IMR-90 (cell line): ENCODE data around the gene COA3. TPM values are rescaled to one million over a fixed set of nuclear protein-coding genes. Genes with fewer than 3 reads are reported as not detected.

Experiments used
- ATAC-seq: fragments of 200-7000 bp; cut with Tn5 transposase; 2 replicates; pipeline ENCODE4 v1.9.1; 2020; ENCODE audit warnings: low read depth, mild to moderate bottlenecking, moderate library complexity
- BruUV-seq: library from RNA; stranded (reverse); fragments of 400-500 nt; replicated peaks from 2 replicates; lab custom pipeline; 2021; lab: Mats Ljungman, UMichigan
- CTCF ChIA-PET: fragments of 300-600 bp; formaldehyde crosslinking; extraction: SDS; loops from one replicate; lab custom pipeline; 2021; ENCODE audit warnings: antibody characterized with exemption; lab: Yijun Ruan, JAX
- POLR2A ChIA-PET: fragments of 300-600 bp; sonication (Branson Sonifier 250); formaldehyde crosslinking; loops from one replicate; lab custom pipeline; 2022; ENCODE audit warnings: antibody characterized with exemption; ENCODE audit not compliant: unreplicated experiment; lab: Charles Lee
- DNase-seq: peaks from one replicate; pipeline ENCODE4 v3.0.0; 2013
- H2AFZ ChIP-seq: replicated peaks from 2 replicates; pipeline ENCODE3; 2013; ENCODE audit warnings: low read length, mild to moderate bottlenecking; ENCODE audit not compliant: poor library complexity
- H2AK5ac ChIP-seq: 2 replicates; pipeline ENCODE4 v1.6.1; 2013; ENCODE audit warnings: low read depth, low read length, inconsistent platforms
- H2AK9ac ChIP-seq: replicated peaks from 2 replicates; pipeline ENCODE3; 2013; ENCODE audit warnings: mild to moderate bottlenecking, low read depth, low read length, moderate library complexity; ENCODE audit not compliant: poor library complexity
- H2BK120ac ChIP-seq: 2 replicates; pipeline ENCODE4 v1.6.1; 2013; ENCODE audit warnings: low read depth, low read length, inconsistent platforms
- H2BK15ac ChIP-seq: 3 replicates; pipeline ENCODE4 v1.6.1; 2013; ENCODE audit warnings: low read depth, low read length, inconsistent platforms
- H2BK20ac ChIP-seq: 2 replicates; pipeline ENCODE4 v1.6.1; 2013; ENCODE audit warnings: low read depth, mild to moderate bottlenecking, inconsistent platforms, low read length, moderate library complexity
- H2BK5ac ChIP-seq: 2 replicates; pipeline ENCODE4 v1.6.1; 2013; ENCODE audit warnings: mild to moderate bottlenecking, low read depth, low read length, inconsistent platforms; ENCODE audit not compliant: poor library complexity, severe bottlenecking
- H3K14ac ChIP-seq: replicated peaks from 2 replicates; pipeline ENCODE4 v1.6.1; 2013; ENCODE audit warnings: low read depth, low read length, inconsistent platforms
- H3K18ac ChIP-seq: 2 replicates; pipeline ENCODE4 v1.6.1; 2013; ENCODE audit warnings: low read depth, low read length, control low read depth
- H3K23ac ChIP-seq: 2 replicates; pipeline ENCODE4 v1.6.1; 2013; ENCODE audit warnings: low read depth, low read length, inconsistent platforms
- H3K27ac ChIP-seq: 2 replicates; pipeline ENCODE4 v1.5.1; 2013; ENCODE audit warnings: mild to moderate bottlenecking, control low read depth, low read length; ENCODE audit not compliant: insufficient read depth
- H3K27me3 ChIP-seq: 2 replicates; pipeline ENCODE4 v1.6.1; 2013; ENCODE audit warnings: low read length; ENCODE audit not compliant: control insufficient read depth, insufficient read depth
- H3K36me3 ChIP-seq: 2 replicates; pipeline ENCODE4 v1.6.1; 2013; ENCODE audit warnings: low read length, mixed read lengths; ENCODE audit not compliant: control insufficient read depth, insufficient read depth
- H3K4ac ChIP-seq: 2 replicates; pipeline ENCODE4 v1.6.1; 2013; ENCODE audit warnings: low read depth, low read length, inconsistent platforms
- H3K4me1 ChIP-seq: 2 replicates; pipeline ENCODE4 v1.6.1; 2013; ENCODE audit warnings: low read length, mixed read lengths; ENCODE audit not compliant: control insufficient read depth, insufficient read depth
- H3K4me2 ChIP-seq: 2 replicates; pipeline ENCODE4 v1.6.1; 2013; ENCODE audit warnings: low read depth, mild to moderate bottlenecking, control low read depth, low read length, moderate library complexity
- H3K4me3 ChIP-seq: 2 replicates; pipeline ENCODE4 v1.5.1; 2013; ENCODE audit warnings: low read depth, mild to moderate bottlenecking, control low read depth, low read length, moderate library complexity; ENCODE audit not compliant: insufficient read depth
- H3K56ac ChIP-seq: 2 replicates; pipeline ENCODE4 v1.6.1; 2013; ENCODE audit warnings: low read length, inconsistent platforms; ENCODE audit not compliant: insufficient read depth; ENCODE audit errors: extremely low read depth
- H3K79me1 ChIP-seq, 2 experiments: 2 replicates each; pipeline ENCODE4 v1.6.1; 2013; ENCODE audit warnings: low read length in 2 of 2, inconsistent platforms in 1 of 2, low read depth in 1 of 2
- H3K9ac ChIP-seq: 2 replicates; pipeline ENCODE4 v1.6.1; 2013; ENCODE audit warnings: low read depth, low read length, control low read depth
- H3K9me1 ChIP-seq: 2 replicates; pipeline ENCODE4 v1.6.1; 2013; ENCODE audit warnings: low read length, inconsistent platforms; ENCODE audit not compliant: insufficient read depth
- H3K9me3 ChIP-seq: 2 replicates; pipeline ENCODE4 v1.6.1; 2013; ENCODE audit warnings: low read length; ENCODE audit not compliant: control insufficient read depth, insufficient read depth
- H4K20me1 ChIP-seq: 2 replicates; pipeline ENCODE4 v1.6.1; 2013; ENCODE audit warnings: low read length, inconsistent platforms; ENCODE audit not compliant: insufficient read depth
- H4K5ac ChIP-seq: 2 replicates; pipeline ENCODE4 v1.6.1; 2013; ENCODE audit warnings: mild to moderate bottlenecking, low read depth, low read length, control low read depth
- H4K8ac ChIP-seq, 2 experiments: 2 replicates each; pipeline ENCODE4 v1.6.1; 2013; ENCODE audit warnings: low read depth in 2 of 2, low read length in 2 of 2, control low read depth in 1 of 2, inconsistent platforms in 1 of 2
- H4K91ac ChIP-seq: 2 replicates; pipeline ENCODE4 v1.6.1; 2013; ENCODE audit warnings: low read depth, low read length, inconsistent platforms; ENCODE audit not compliant: insufficient read depth
- BHLHE40 ChIP-seq: fragments of 150-350 bp; IDR thresholded peaks from 2 replicates; pipeline ENCODE4 v1.6.1; 2016; ENCODE audit warnings: mild to moderate bottlenecking, low read depth, low read length
- CTCF ChIP-seq: conservative IDR thresholded peaks from 2 replicates; pipeline ENCODE4 v1.5.1; 2012; ENCODE audit warnings: mild to moderate bottlenecking, low read depth, low read length, improper control_type of control experiment
- FOS ChIP-seq: fragments of 150-350 bp; IDR thresholded peaks from 2 replicates; pipeline ENCODE4 v1.6.1; 2016; ENCODE audit warnings: low read depth, low read length
- MAFK ChIP-seq: IDR thresholded peaks from 2 replicates; pipeline ENCODE4 v1.6.1; 2012; ENCODE audit warnings: low read depth, low read length, improper control_type of control experiment
- MXI1 ChIP-seq: IDR thresholded peaks from 2 replicates; pipeline ENCODE4 v1.6.1; 2012; ENCODE audit warnings: low read depth, mild to moderate bottlenecking, low read length, moderate library complexity, borderline replicate concordance
- RCOR1 ChIP-seq: IDR thresholded peaks from 2 replicates; pipeline ENCODE4 v1.6.1; 2012; ENCODE audit warnings: mild to moderate bottlenecking, low read length, improper control_type of control experiment; ENCODE audit not compliant: insufficient replicate concordance
- USF2 ChIP-seq: fragments of 150-350 bp; IDR thresholded peaks from 2 replicates; pipeline ENCODE4 v1.6.1; 2017; ENCODE audit warnings: mild to moderate bottlenecking, antibody characterized with exemption, low read length, low read depth
- WGBS, 2 experiments: methylation state at CpG; one replicate each; pipeline versions ENCODE4 v1.1.5 to v1.1.7; 2013; ENCODE audit warnings: missing lambda C conversion rate in 2 of 2; ENCODE audit not compliant: insufficient read length in 1 of 2; ENCODE audit errors: extremely low coverage in 2 of 2; 5-methylcytosine and 5-hydroxymethylcytosine counted together
- dilution Hi-C: fragments of 300-500 bp; cut with HindIII; formaldehyde crosslinking; loops from one replicate; pipeline ENCODE4 v1.14.3; 2018; ENCODE audit warnings: low sequenced_read_pairs; ENCODE audit not compliant: unreplicated experiment
- in situ Hi-C: fragments of 300-500 bp; cut with MboI; formaldehyde crosslinking; loops from 3 replicates; pipeline ENCODE4 v1.14.3; 2019; ENCODE audit warnings: low sequenced_read_pairs, inconsistent platforms, mixed read lengths
- intact Hi-C: fragments of 100-400 bp; cut with micrococcal nuclease; formaldehyde crosslinking; loops from 2 replicates; pipeline ENCODE4 v1.10.0; 2022
- polyA plus RNA-seq, 3 experiments: library from polyadenylated mRNA; depleted of rRNA; stranded (reverse); fragments of >200 nt; gene quantifications; 2 replicates each; pipeline ENCODE4 v1.2.3, GENCODE V29; 2012; ENCODE audit warnings: low replicate concordance in 1 of 3
- total RNA-seq: library from RNA; depleted of rRNA; stranded (reverse); fragments of >200 nt; gene quantifications from 2 replicates; pipeline ENCODE4 v1.2.3, GENCODE V29; 2012

COA3 gene
- total and polyA plus RNA-seq, 2 of the 4 experiments (the other 2 are of a cell fraction) = 66.8 to 78.1 TPM

GRCh38 chr17:42833767-42834422 is 35.4 kb upstream of the COA3 start:
- POLR2A ChIA-PET = interaction anchor here (1.0 kb wide), 1 partner anchor 10 kb away, joined by 4 read pairs; the partner anchor contains the start of gene BECN1

More at GRCh38 chr17:42833767-42834422, 35.4 kb upstream of the COA3 start:
- peak overlapping the region; percentile 62 for H4K91ac ChIP-seq
- peak overlapping the region; percentile 81 for H3K27ac ChIP-seq
- H3K56ac ChIP-seq = peak overlapping the region; percentile 59
- H3K23ac ChIP-seq = peak overlapping the region; percentile 54
- H2AFZ ChIP-seq = peak overlapping the region; percentile 96
- no peak overlapping the region for H3K18ac ChIP-seq
- peak overlapping the region; percentile 84 to 100 for H4K8ac ChIP-seq
- H3K4me1 ChIP-seq = 0 out of 2 replicates have a peak, but pooled peaks cover 3% of the 10 kb centered on the region
- peak overlapping the region; percentile 84 for H2AK9ac ChIP-seq
- H2BK120ac ChIP-seq = no peak overlapping the region
- DNase-seq (no peak), ATAC-seq (no peak; the same call in none of the 2 replicates)
- H3K9me3 ChIP-seq = no peaks in the 10 kb centered on the region
- peak overlapping the region; percentile 53 for H4K5ac ChIP-seq
- H3K4me3 ChIP-seq = peak overlapping the region; percentile 83
- H3K9me1 ChIP-seq = no peaks in the 10 kb centered on the region
- H3K9ac ChIP-seq = peak overlapping the region; percentile 83
- peaks cover 24% of the 10 kb centered on the region for H3K36me3 ChIP-seq
- dilution Hi-C loops = no loop called here
- no TSS peak for BruUV-seq
- WGBS, 2 experiments = no CpG with 5 or more reads among the region's 18 CpGs
- no peaks in the 10 kb centered on the region for H3K27me3 ChIP-seq
- H4K20me1 ChIP-seq = peaks cover 4% of the 10 kb centered on the region; the same call in 1 of the 2 replicates
- intact Hi-C loops = no loop called here
- TF ChIP-seq FOS (no peak), RCOR1 (no peak), BHLHE40 (no peak), MXI1 (peak; percentile 35; the same call in 1 of the 2 replicates), USF2 (peak; percentile 2; the same call in 1 of the 2 replicates), MAFK (no peak), CTCF (no peak)
- CTCF ChIA-PET = interaction anchor here (1.3 kb wide), 1 partner anchor 10 kb away, joined by 3 read pairs; the partner anchor contains the start of gene BECN1
- H3K4me2 ChIP-seq = peak overlapping the region; percentile 100
- peak overlapping the region; percentile 81 for H3K4ac ChIP-seq
- in situ Hi-C loops = no loop called here
- H2BK15ac ChIP-seq = no peak overlapping the region
- peak overlapping the region; percentile 51 for H2BK5ac ChIP-seq
- H3K14ac ChIP-seq = peak overlapping the region; percentile 77
- H3K79me1 ChIP-seq = peaks cover 38 to 59% of the 10 kb centered on the region in 2 experiments
- H2BK20ac ChIP-seq = no peak overlapping the region
- peak overlapping the region; percentile 59 for H2AK5ac ChIP-seq
